ENCODE measurements around the gene ZNF555.
"Not testable (repeated sequence)": the region's sequence is repeated elsewhere in the genome, so short reads cannot be mapped to it uniquely, and the experiment has no call there.

ZNF555 gene

GRCh38 chr19:2807379-2808128 is 33.7 kb upstream of the ZNF555 start:
- DNase-seq, result no peak

DNA sequence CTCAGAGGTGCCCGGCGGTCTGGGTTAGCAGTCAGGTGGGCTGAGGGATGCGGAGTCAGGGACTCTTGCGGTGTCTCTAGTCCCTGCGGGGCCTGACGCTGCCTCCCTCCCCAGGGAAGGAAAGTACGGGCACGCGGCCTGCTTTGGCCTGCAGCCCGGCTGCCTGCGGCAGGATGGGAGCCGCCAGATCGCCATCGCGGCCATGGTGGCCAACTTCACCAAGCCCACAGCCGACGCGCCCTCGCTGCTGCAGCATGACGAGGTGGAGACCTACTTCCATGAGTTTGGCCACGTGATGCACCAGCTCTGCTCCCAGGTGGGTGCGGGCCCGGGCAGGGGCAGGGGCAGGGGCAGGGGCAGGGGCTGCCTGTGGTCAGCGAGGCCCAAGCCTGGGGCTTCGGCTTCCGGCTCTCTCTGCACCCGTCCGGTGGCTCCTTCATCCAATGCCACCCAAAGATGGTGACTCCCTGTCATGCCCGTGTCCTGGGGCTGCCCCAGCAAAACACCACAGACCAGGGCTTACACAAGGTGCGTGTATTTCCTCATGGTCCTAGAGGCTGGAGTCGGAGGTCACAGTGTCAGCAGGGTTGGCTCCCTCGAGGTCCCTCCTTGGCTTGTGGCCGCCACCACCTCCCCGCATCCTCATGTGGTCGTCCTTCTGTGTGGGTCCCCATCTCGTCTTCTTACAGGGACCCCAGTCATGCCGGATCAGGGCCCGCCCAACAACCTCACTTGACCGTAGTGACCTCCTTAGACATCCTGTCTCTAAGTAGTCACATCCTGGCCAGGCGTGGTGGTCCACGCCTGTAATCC is 32.9 kb upstream of the ZNF555 start:
- DNase-seq, result no peak

GRCh38 chr19:2809387-2810140 is 31.7 kb upstream of the ZNF555 start:
- no peak for DNase-seq

DNA sequence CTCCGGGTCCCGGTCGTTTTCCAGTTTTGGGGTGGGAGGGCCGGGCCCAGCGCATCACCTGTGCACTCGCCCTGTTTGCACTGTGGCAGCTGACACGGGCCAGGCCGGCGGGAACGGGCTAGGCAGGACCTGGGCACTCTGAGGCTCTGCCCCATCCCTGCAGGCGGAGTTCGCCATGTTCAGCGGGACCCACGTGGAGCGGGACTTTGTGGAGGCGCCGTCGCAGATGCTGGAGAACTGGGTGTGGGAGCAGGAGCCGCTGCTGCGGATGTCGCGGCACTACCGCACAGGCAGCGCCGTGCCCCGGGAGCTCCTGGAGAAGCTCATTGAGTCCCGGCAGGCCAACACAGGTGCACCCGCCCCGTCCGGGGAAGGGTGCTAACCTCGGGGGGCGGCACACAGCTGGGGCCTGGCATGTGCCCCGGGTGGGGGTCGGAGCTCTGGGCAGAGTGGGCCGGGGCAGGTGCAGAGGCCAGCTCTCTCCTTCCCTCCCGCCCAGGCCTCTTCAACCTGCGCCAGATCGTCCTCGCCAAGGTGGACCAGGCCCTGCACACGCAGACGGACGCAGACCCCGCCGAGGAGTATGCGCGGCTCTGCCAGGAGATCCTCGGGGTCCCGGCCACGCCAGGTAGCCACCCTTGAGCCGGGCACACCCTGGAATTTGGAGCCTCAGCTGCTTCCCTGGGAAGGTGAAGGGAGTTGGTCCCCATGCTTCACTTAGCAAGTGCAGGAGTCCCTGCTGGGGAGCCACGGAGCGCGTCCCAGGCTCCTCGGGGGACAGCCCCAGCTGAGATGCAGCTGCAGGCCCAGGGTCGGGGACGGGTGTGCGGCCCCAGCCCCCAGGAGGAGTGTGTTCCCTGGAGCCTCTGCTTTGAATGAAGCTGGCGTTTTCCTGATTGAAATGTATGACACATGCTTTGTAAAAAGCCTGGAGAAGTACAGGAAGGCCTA is 30.9 kb upstream of the ZNF555 start:
- DNase-seq, result no peak

GRCh38 chr19:2811221-2811722 is 30.0 kb upstream of the ZNF555 start:
- no peak for DNase-seq

GRCh38 chr19:2811735-2812413 is 29.4 kb upstream of the ZNF555 start:
- DNase-seq, result no peak

GRCh38 chr19:2812414-2813234 is 28.7 kb upstream of the ZNF555 start:
- no peak for DNase-seq

- no peak for DNase-seq
Observed at GRCh38 chr19:2813235-2814160, 27.8 kb upstream of the ZNF555 start.

DNA sequence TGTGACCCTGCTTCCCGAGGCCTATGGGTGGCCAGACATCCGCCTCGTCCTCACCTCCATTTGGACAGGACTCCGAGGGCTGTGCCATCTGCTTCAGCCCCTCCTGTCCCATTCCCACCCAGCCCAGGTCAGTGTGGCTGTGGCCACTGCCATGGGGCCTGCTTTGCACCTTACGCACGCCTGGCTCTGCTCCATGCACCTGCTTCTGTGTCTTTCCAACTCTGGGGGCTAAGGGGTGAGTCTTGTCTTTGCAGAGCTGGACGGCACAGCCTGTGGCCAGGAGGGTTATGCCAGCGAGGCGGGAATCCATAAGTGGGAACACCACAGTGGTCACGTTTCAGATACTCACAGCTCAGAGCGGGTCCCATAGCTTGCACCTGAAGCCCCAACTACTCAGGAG is 26.8 kb upstream of the ZNF555 start:
- no peak for DNase-seq

GRCh38 chr19:2815191-2815614 is 26.1 kb upstream of the ZNF555 start:
- DNase-seq, result no peak

DNA sequence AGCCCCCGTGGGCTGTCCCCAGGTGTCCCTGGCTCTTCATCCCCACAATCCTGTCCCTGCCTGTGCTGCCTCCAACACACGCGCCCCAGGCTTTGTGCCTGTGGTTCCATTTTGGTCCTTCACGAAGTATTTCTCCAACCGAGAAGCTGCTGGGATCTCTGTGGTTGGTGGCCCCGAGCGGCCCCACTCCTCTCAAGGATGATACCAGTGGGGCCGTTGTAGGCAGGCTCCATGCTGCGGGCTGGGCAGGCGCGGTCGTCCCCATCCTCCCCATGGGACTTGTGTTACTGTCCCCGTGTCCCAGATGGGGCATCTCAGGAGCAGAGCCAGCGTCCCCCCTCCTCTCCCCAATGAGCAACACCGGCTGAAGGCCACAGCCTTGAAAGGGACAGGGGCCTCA is 25.4 kb upstream of the ZNF555 start:
- DNase-seq, result no peak

GRCh38 chr19:2816641-2817040 is 24.6 kb upstream of the ZNF555 start:
- DNase-seq, result no peak

DNA sequence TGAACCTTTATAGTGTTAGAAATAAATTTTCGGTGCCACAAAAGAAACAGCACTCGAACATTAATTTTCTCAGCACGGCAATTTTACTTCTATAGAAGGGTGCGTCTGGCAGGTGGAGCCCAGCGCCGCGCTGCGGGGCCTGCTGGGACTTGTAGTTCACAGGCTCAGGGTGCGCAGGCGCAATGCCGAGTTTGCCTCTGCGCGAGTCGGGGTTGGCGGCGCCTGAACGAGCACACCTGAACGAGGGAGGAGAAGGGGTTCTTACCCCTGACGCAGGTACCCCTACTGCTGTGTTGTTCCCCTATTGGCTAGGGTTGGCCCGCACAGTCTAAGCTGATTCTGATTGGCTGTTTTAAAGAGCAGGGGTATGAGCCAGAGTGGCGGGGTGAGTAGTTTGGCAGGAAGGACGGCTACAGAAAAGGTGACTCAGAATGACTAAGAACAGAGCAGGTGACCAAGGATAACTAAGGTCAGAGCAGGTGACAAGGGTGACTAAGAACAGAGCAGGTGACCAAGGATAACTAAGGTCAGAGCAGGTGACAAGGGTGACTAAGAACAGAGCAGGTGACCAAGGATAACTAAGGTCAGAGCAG is 23.9 kb upstream of the ZNF555 start:
- DNase-seq, result not testable (repeated sequence)

- DNase-seq, result peak; percentile 63
Observed at GRCh38 chr19:2819540-2820111, 21.6 kb upstream of the ZNF555 start, which contains the start of gene ZNF554. Gene ZNF554, plus strand, starts transcription at chr19:2819868. Its CDS starts 204 bp downstream, at chr19:2820072.

GRCh38 chr19:2820112-2820702 is 21.1 kb upstream of the ZNF555 start:
- no peak for DNase-seq

DNA sequence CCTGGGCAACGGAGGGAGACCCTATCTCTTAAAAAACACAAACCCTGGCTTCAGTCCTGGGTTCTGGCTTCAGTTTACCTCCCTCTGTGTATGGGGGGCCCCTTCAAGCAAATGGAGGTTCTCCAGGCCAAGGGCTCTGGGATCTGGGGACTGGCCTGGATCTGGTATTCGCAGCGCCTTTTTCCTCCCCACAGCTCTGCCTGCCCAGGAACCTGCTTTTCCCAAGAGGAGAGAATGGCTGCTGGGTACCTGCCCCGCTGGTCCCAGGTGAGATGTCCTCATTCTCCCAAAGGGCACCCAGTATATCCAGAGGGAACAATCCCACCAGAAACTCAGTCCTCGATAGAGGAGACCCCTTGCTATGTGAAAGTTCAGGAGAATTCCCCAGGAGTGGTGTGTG is 18.4 kb upstream of the ZNF555 start:
- no peak for DNase-seq

DNA sequence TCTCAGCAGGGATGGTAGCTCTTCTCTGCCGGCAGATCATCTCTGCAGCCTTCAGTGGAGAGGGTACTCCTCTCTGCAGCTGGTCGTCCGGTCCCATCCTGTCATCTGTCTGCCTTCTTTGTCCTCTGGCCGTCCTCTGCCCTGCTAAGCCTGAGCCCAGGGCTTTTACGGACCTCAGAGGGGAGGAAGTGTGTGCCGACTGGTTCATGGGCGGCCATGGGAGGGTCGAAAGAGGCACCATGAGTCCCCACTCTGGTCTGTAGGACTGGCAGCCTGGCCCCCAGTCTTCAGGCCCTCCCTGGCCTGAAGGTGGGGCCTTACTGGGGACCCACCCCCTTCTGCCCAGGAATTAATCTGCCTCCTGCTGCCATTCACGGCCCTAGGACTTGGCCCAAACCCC is 17.6 kb upstream of the ZNF555 start:
- DNase-seq, result no peak

GRCh38 chr19:2824129-2824528 is 17.1 kb upstream of the ZNF555 start:
- DNase-seq, result no peak

Data from NCI-H526 treated with DMSO at 0.1 percent for 48 hours (cell line).